Measurements from ENCODE around the gene CHST12.
"Not testable (repeated sequence)": the region's sequence is repeated elsewhere in the genome, so short reads cannot be mapped to it uniquely, and the experiment has no call there.

CHST12 gene

GRCh38 chr7:2386964-2387669 lies 16.3 kb upstream of the CHST12 start:
- H2AFZ ChIP-seq (ENCODE audit: low read length) = no peak overlapping the region
- H3F3A ChIP-seq (ENCODE audit: insufficient read depth, low read length) = no peaks in the 10 kb centered on the region
- H3K4me1 ChIP-seq (ENCODE audit: low read length) = no peaks in the 10 kb centered on the region
- no peak overlapping the region for H3K4me2 ChIP-seq (ENCODE audit: low read depth, low read length)
- H3K4me3 ChIP-seq (ENCODE audit: low read length) = no peak overlapping the region
- no peak overlapping the region for H3K27ac ChIP-seq (ENCODE audit: low read length)
- no peaks in the 10 kb centered on the region for H3K79me2 ChIP-seq (ENCODE audit: low read length)
- TF ChIP-seq CTCF (IDR thresholded peaks at IDR 0.05; ENCODE audit: low read length) (no peak), EZH2 (optimal IDR thresholded peaks at IDR 0.05; ENCODE audit: low read depth, low read length) (no peak), EZH2phosphoT487 (IDR thresholded peaks at IDR 0.05; ENCODE audit: low read length) (no peak)
- H3K9me2 ChIP-seq (replicated peaks; ENCODE audit: insufficient read depth, low read length) = no peaks in the 10 kb centered on the region
- H3K9ac ChIP-seq (ENCODE audit: low read length) = no peak overlapping the region
- DNase-seq = no peak
- H3K36me3 ChIP-seq (replicated peaks; ENCODE audit: insufficient read depth, low read length) = no peaks in the 10 kb centered on the region
- no peaks in the 10 kb centered on the region for H4K20me1 ChIP-seq (ENCODE audit: insufficient read depth, low read length)
- no peaks in the 10 kb centered on the region for H3K27me3 ChIP-seq (replicated peaks; ENCODE audit: insufficient read depth, low read length)
- no peaks in the 10 kb centered on the region for H3K9me3 ChIP-seq (replicated peaks; ENCODE audit: insufficient read depth, low read length)

DNA sequence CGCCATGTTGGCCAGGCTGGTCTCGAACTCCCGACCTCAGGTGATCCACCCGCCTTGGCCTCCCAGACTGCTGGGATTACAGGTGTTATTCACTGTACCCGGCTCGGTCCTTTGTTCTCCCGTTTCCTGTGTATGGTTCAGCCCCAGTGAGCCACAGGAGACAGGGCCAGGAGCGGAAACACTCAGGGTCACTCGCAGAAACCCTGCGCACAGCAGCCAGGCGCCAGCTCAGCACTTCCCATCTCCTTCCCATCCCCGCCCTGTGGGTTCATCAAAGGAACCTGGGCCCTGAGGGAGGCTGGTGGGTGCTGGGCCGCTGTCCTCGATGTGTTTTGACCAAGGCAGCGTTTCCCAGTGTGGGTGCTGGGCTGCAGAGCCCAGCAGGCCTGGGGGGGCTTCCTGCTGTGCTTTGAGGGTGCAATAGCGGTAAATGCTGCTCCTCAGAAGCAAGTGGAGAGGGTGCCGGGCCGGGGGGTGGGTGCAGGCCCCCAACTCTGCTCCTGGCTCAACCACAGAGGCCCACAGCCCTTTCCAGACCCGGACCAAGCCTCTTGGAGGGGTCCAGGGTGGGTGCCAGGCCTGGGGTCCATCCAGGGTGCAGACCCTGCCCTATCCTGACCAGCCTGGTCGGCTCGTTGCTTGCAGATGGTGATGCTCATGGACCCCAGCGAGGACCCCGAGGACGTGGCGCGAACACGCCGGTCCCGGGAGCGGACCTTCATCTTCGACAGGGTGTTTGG lies 15.3 kb upstream of the CHST12 start:
- Histone ChIP-seq H3F3A (ENCODE audit: insufficient read depth, low read length) (no peaks in the 10 kb centered on the region), H4K20me1 (ENCODE audit: insufficient read depth, low read length) (no peaks in the 10 kb centered on the region), H3K79me2 (ENCODE audit: low read length) (no peaks in the 10 kb centered on the region), H3K27me3 (replicated peaks; ENCODE audit: insufficient read depth, low read length) (no peaks in the 10 kb centered on the region), H3K9ac (ENCODE audit: low read length) (no peak overlapping the region), H3K9me3 (replicated peaks; ENCODE audit: insufficient read depth, low read length) (no peaks in the 10 kb centered on the region), H2AFZ (ENCODE audit: low read length) (no peak overlapping the region), H3K4me3 (ENCODE audit: low read length) (no peak overlapping the region), H3K4me2 (ENCODE audit: low read depth, low read length) (no peak overlapping the region), H3K27ac (ENCODE audit: low read length) (no peak overlapping the region), H3K4me1 (ENCODE audit: low read length) (no peaks in the 10 kb centered on the region), H3K9me2 (replicated peaks; ENCODE audit: insufficient read depth, low read length) (no peaks in the 10 kb centered on the region), H3K36me3 (replicated peaks; ENCODE audit: insufficient read depth, low read length) (no peaks in the 10 kb centered on the region)
- no peak for TF ChIP-seq EZH2phosphoT487 (IDR thresholded peaks at IDR 0.05; ENCODE audit: low read length)
- TF ChIP-seq EZH2 (optimal IDR thresholded peaks at IDR 0.05; ENCODE audit: low read depth, low read length) = no peak
- no peak for TF ChIP-seq CTCF (IDR thresholded peaks at IDR 0.05; ENCODE audit: low read length)
- no peak for DNase-seq

DNA sequence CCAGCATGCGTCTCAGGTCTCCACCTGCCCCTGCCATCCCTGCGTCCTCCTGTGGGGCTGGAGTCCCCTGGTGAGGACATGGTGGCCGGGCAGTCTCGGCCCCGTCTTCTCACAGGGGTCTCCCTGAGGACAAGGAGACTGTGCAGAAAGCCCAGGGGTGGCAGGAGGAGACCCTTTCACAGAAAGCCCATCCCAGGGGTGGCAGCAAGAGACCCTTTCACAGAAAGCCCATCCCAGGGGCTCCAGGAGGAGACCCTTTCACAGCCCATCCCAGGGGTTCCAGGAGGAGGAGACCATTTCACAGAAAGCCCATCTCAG lies 14.8 kb upstream of the CHST12 start:
- H2AFZ ChIP-seq (ENCODE audit: low read length) = no peak overlapping the region
- H3K9me3 ChIP-seq (replicated peaks; ENCODE audit: insufficient read depth, low read length) = no peaks in the 10 kb centered on the region
- no peaks in the 10 kb centered on the region for H3K79me2 ChIP-seq (ENCODE audit: low read length)
- H3K9me2 ChIP-seq (replicated peaks; ENCODE audit: insufficient read depth, low read length) = no peaks in the 10 kb centered on the region
- H3F3A ChIP-seq (ENCODE audit: insufficient read depth, low read length) = no peaks in the 10 kb centered on the region
- H3K36me3 ChIP-seq (replicated peaks; ENCODE audit: insufficient read depth, low read length) = no peaks in the 10 kb centered on the region
- H4K20me1 ChIP-seq (ENCODE audit: insufficient read depth, low read length) = no peaks in the 10 kb centered on the region
- H3K4me3 ChIP-seq (ENCODE audit: low read length) = no peak overlapping the region
- H3K9ac ChIP-seq (ENCODE audit: low read length) = no peak overlapping the region
- no peak overlapping the region for H3K4me2 ChIP-seq (ENCODE audit: low read depth, low read length)
- H3K27ac ChIP-seq (ENCODE audit: low read length) = no peak overlapping the region
- H3K27me3 ChIP-seq (replicated peaks; ENCODE audit: insufficient read depth, low read length) = no peaks in the 10 kb centered on the region
- no peak for TF ChIP-seq CTCF (IDR thresholded peaks at IDR 0.05; ENCODE audit: low read length)
- no peak for TF ChIP-seq EZH2phosphoT487 (IDR thresholded peaks at IDR 0.05; ENCODE audit: low read length)
- no peak for TF ChIP-seq EZH2 (optimal IDR thresholded peaks at IDR 0.05; ENCODE audit: low read depth, low read length)
- no peaks in the 10 kb centered on the region for H3K4me1 ChIP-seq (ENCODE audit: low read length)
- no peak for DNase-seq

DNA sequence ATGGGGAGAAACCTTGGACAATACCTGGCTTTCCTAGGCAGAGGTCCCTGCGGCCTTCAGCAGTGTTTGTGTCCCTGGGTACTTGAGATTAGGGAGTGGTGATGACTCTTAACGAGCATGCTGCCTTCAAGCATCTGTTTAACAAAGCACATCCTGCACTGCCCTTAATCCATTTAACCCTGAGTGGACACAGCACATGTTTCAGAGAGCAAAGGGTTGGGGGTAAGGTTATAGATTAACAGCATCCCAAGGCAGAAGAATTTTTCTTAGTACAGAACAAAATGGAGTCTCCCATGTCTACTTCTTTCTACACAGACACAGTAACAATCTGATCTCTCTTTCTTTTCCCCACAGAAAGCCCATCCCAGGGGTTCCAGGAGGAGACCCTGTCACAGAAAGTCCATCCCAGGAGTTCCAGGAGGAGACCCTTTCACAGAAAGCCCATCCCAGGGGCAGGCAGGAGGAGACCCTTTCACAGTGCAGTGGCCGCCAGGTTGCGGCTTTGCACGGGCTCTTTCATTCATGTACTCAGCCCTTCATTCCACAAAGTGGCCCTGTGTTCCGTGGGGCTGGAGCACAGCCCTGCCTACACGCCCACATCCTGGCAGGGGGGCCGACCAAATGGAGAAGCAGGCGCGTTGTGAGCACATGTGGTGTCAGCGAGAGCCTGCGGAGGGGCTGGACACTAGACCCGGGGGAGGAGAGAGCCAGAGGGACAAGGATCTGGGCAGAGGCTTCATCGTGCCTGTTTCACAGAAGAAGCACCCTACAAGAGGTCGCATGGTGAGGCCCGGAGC lies 13.2 kb upstream of the CHST12 start:
- H3K4me3 ChIP-seq (ENCODE audit: low read length); H3F3A ChIP-seq (ENCODE audit: insufficient read depth, low read length): not testable (repeated sequence)

More for the DNA sequence above, 13.2 kb upstream of the CHST12 start:
- not testable (repeated sequence) for H3K4me2 ChIP-seq (ENCODE audit: low read depth, low read length); H3K79me2 ChIP-seq (ENCODE audit: low read length); H3K9ac ChIP-seq (ENCODE audit: low read length); H3K36me3 ChIP-seq (replicated peaks; ENCODE audit: insufficient read depth, low read length); H3K27ac ChIP-seq (ENCODE audit: low read length); H3K27me3 ChIP-seq (replicated peaks; ENCODE audit: insufficient read depth, low read length); H2AFZ ChIP-seq (ENCODE audit: low read length); H3K9me2 ChIP-seq (replicated peaks; ENCODE audit: insufficient read depth, low read length); H3K4me1 ChIP-seq (ENCODE audit: low read length); H3K9me3 ChIP-seq (replicated peaks; ENCODE audit: insufficient read depth, low read length); H4K20me1 ChIP-seq (ENCODE audit: insufficient read depth, low read length); DNase-seq

Data from MM.1S (cell line).